ENCODE results near the gene MAP2K4.

MAP2K4 gene

DNA sequence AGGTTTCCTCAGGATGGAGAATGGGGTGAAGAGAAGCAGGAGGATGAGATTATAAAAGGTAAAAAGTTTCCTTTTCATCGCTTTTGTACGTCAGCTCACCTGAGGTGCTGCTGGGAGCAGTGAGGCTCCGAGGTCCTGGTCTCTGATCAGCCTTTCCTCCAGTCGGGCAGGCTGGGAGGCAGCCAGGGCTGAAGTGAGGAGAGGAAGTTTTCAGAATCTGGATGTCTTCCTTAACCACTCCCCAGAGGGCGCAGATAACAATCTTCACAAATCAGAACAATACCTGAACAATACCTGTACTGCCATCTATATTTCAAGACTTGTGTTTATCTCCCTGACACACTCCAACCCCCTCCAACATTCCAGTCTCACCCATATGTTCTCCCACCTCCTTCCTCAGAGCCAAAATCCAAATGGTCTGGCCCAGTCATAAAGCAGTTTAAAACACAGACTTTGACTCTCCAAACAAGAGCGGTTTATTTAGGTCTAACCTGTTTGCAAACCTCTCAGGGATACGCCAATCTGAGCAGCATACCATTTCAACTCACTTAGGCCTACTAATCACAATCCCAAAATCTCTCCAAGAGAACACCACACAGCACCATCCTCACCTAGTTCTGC lies 30.2 kb upstream of the MAP2K4 start:
- TF ChIP-seq ZFX (IDR thresholded peaks at IDR 0.05), result no peak
- TF ChIP-seq, protein P1, sequence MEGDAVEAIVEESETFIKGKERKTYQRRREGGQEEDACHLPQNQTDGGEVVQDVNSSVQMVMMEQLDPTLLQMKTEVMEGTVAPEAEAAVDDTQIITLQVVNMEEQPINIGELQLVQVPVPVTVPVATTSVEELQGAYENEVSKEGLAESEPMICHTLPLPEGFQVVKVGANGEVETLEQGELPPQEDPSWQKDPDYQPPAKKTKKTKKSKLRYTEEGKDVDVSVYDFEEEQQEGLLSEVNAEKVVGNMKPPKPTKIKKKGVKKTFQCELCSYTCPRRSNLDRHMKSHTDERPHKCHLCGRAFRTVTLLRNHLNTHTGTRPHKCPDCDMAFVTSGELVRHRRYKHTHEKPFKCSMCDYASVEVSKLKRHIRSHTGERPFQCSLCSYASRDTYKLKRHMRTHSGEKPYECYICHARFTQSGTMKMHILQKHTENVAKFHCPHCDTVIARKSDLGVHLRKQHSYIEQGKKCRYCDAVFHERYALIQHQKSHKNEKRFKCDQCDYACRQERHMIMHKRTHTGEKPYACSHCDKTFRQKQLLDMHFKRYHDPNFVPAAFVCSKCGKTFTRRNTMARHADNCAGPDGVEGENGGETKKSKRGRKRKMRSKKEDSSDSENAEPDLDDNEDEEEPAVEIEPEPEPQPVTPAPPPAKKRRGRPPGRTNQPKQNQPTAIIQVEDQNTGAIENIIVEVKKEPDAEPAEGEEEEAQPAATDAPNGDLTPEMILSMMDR (conservative IDR thresholded peaks at IDR 0.05), result no peak
- peak overlapping the region; percentile 56 for H3K27ac ChIP-seq

DNA sequence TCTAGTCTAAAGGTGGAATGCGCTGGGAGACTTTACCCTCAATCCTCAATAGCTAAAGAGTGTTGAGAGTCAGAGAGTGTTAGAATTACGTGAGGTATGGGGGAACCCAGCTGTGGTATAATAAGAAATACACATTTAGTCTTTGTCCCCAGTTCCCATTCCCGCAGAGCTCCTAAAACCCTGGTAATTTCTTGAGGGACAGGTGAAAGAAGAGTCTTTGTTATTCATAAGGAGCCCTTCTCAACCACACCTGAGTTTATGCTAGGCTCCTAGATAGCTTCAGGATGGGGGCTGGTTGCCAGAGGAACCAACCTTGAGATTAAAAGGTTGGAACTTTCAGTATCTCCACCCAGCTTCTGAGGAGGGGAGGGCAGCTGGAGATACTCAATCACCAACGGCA lies 29.2 kb upstream of the MAP2K4 start:
- H3K27ac ChIP-seq, result no peak overlapping the region; the same call in 1 of the 2 replicates
- TF ChIP-seq, protein P1 (conservative IDR thresholded peaks at IDR 0.05), result no peak
- TF ChIP-seq ZFX (IDR thresholded peaks at IDR 0.05), result no peak

- TF ChIP-seq, protein P1 (conservative IDR thresholded peaks at IDR 0.05), result no peak
- TF ChIP-seq ZFX (IDR thresholded peaks at IDR 0.05), result no peak
- H3K27ac ChIP-seq, result peak overlapping the region; percentile 86
These were observed 23.9 kb upstream of the MAP2K4 start for GRCh38 chr17:11996722-11997146.

DNA sequence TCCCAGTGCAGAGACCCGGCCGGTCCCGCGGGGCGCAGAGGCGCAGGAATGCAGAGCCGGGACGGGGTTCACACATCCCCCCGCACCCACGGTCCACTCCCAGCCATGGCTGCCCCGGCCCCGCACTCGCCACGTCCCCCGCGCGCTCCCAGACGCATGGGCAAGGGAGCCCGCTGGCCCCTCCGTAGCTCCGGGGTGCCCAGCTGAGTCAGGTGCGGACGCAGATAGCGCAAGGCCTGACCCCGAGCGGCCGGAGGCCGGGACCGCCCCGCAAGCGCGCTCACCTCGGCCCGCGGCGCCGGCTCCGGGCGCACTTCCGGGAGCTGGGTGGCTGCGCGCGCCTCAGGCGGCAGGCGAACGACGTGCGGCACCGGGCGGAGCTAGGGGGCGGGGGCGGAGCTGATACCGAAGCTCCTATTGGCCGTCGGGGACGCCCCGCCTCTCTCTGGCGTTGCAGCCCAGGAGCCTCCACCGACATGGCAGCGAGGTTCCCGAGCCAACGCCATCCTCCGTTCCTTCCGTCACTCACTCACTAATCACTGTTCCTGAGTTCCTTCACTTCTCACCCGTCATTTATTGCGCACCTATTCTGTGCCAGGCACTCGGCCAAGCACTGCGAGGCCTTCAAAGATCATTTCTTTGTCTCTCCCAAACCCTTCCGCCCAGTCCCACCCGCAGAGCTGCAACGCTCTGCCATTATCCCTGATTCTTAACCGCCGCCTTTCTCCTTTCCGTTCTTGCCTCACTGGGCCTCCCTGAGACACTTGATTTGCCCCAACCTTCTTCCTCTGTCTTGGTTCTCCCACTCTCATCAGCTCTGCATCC lies 23.3 kb upstream of the MAP2K4 start, which contains the start of gene ZNF18:
TSS of gene ZNF18 (minus strand) at position 329 of the 825 bp plus-strand sequence. CDS start 4,646 bp downstream, outside the sequence.
- peak; percentile 85 for TF ChIP-seq ZFX (IDR thresholded peaks at IDR 0.05)
- TF ChIP-seq, protein P1 (conservative IDR thresholded peaks at IDR 0.05), result no peak; the same call in 1 of the 2 replicates
- H3K27ac ChIP-seq, result peak within 1 kb of the TSS; percentile 86

- peak overlapping the region; percentile 86 for H3K27ac ChIP-seq
- TF ChIP-seq ZFX (IDR thresholded peaks at IDR 0.05), result no peak
These were observed 22.8 kb upstream of the MAP2K4 start for GRCh38 chr17:11997972-11998233.

DNA sequence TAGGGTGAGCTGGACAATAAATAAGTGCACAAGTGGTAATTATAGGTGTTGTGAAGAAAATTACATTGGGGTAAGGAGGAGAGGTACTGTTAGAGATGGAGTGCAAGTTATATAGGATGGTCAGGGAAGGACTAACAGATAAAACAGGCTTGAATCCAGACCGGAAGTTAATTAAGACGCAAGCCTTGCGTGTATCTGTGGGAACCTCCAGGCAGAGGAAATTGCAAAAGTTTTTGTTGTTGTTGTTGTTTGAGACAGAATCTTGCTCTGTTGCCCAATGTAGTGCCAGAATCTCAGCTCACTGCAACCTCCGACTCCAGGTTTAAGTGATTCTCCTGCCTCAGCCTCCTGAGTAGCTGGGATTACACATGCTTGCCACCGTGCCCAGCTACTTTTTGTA lies 21.0 kb upstream of the MAP2K4 start:
- TF ChIP-seq, protein P1 (conservative IDR thresholded peaks at IDR 0.05), result no peak
- TF ChIP-seq ZFX (IDR thresholded peaks at IDR 0.05), result no peak
- H3K27ac ChIP-seq, result no peak overlapping the region

DNA sequence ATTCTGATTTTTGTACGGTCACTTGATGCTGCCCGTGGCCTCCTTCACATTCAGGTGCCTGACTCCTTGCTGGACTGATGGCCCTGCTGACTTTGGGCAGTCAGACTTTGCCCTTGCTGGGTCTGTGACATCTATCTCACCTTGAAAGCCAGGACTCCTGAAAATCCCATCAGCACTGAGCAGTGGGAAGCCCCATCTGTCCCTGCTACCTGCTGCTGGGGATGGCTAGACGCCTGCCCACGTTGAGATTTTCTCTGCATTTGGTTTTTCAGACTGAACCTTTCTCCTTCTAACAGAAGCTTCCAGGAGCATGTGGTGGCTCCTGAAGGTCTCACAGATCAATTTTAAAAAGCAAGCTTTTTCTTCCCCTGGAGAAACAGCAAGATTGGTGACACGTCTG lies 13.2 kb upstream of the MAP2K4 start:
- TF ChIP-seq ZFX (IDR thresholded peaks at IDR 0.05), result no peak
- TF ChIP-seq, protein P1 (conservative IDR thresholded peaks at IDR 0.05), result no peak
- H3K27ac ChIP-seq, result no peak overlapping the region
